ENCODE data around the gene CAPN5.

DNA sequence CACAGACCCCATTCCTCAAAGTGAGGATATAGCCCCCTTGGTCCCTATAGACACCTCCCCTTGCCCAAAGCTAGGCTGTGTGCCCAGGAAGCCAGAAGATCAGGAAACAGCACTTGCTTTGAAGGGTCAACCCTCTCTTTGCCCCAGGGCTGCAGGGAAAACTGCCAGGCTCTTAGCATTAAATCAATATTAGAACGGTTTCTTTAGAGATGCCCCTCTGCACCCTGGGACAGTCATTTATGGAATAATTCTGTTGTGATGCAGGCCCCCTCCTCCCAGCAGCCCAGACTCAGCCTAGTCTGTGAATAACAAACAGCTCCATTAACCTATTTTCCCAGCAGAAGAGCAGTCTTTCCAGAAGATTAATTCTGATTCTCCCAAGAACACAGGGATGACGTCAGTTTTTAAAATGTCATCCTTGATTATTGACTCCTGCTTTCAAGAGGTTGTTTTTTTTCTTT is 11.6 kb upstream of the CAPN5 start:
- TF ChIP-seq, protein P1, sequence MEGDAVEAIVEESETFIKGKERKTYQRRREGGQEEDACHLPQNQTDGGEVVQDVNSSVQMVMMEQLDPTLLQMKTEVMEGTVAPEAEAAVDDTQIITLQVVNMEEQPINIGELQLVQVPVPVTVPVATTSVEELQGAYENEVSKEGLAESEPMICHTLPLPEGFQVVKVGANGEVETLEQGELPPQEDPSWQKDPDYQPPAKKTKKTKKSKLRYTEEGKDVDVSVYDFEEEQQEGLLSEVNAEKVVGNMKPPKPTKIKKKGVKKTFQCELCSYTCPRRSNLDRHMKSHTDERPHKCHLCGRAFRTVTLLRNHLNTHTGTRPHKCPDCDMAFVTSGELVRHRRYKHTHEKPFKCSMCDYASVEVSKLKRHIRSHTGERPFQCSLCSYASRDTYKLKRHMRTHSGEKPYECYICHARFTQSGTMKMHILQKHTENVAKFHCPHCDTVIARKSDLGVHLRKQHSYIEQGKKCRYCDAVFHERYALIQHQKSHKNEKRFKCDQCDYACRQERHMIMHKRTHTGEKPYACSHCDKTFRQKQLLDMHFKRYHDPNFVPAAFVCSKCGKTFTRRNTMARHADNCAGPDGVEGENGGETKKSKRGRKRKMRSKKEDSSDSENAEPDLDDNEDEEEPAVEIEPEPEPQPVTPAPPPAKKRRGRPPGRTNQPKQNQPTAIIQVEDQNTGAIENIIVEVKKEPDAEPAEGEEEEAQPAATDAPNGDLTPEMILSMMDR (IDR thresholded peaks at IDR 0.05; ENCODE audit: low read depth, low read length, missing input control), result no peak
- TF ChIP-seq TAF1 (conservative IDR thresholded peaks at IDR 0.05), result no peak
- TF ChIP-seq, protein P2, sequence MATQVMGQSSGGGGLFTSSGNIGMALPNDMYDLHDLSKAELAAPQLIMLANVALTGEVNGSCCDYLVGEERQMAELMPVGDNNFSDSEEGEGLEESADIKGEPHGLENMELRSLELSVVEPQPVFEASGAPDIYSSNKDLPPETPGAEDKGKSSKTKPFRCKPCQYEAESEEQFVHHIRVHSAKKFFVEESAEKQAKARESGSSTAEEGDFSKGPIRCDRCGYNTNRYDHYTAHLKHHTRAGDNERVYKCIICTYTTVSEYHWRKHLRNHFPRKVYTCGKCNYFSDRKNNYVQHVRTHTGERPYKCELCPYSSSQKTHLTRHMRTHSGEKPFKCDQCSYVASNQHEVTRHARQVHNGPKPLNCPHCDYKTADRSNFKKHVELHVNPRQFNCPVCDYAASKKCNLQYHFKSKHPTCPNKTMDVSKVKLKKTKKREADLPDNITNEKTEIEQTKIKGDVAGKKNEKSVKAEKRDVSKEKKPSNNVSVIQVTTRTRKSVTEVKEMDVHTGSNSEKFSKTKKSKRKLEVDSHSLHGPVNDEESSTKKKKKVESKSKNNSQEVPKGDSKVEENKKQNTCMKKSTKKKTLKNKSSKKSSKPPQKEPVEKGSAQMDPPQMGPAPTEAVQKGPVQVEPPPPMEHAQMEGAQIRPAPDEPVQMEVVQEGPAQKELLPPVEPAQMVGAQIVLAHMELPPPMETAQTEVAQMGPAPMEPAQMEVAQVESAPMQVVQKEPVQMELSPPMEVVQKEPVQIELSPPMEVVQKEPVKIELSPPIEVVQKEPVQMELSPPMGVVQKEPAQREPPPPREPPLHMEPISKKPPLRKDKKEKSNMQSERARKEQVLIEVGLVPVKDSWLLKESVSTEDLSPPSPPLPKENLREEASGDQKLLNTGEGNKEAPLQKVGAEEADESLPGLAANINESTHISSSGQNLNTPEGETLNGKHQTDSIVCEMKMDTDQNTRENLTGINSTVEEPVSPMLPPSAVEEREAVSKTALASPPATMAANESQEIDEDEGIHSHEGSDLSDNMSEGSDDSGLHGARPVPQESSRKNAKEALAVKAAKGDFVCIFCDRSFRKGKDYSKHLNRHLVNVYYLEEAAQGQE (IDR thresholded peaks at IDR 0.05), result no peak

All from liver (tissue), 3 donors.